HG03558 (cell line): Measurements from ENCODE around the gene FTCD.
"Not testable (repeated sequence)": the region's sequence is repeated elsewhere in the genome, so short reads cannot be mapped to it uniquely, and the experiment has no call there.

ENCODE experiments used
- ATAC-seq: cut with Tn5 transposase; IDR thresholded peaks from one replicate; pipeline ENCODE4 v1.9.1; 2021; ENCODE audit warnings: moderate number of reproducible peaks; ENCODE audit not compliant: unreplicated experiment; ENCODE audit errors: extremely low read depth

Gene FTCD

GRCh38 chr21:46189213-46189958 is 34.0 kb upstream of the FTCD start:
- no peak for ATAC-seq

DNA sequence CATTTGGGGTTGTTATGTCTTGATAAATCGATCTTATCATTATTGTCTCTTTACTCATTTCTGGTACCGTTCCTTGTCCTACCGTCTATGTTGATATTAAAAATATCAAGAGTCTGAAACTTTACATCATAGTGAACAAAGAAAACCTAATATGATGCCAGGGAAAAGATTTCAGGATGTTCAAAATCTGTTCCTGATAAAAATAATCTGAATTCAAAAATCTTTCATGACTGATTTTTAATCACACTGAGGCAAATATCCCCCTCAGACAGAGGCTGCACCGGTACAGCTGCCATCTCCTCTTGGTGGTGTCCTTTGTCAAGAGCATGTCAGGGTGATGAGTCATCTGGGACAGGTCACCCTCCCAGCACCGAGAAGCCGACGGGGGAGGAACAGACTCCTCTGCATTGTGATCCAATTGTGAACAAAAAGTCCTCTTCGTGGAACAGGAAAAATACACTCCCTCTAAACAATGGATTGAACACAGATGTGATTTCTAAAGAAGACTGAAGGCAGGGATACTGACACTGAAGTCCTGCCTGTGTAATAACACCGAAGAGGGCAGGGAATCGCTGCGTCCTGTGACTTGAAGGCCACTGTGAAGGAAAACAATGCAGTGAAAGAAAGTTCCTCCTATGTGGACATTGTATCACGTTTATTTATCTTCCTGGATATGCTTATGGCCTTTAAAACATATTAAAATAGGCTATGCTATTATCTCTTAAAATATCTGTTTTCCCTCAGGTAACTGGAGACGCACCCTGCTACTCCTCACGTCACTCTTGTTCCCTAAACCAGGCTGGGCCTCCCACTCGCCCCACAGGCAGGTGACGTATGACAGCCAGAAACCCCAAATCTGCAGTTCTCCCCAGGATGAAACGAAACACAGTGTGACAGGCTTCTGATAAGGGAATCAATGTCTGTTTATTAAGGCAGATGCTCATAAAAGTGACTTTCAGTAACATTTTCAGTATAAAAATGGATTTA is 33.1 kb upstream of the FTCD start:
- no peak for ATAC-seq

- ATAC-seq, result no peak
These were observed 32.4 kb upstream of the FTCD start for GRCh38 chr21:46187814-46188213.

GRCh38 chr21:46187261-46187660 is 31.9 kb upstream of the FTCD start:
- no peak for ATAC-seq

GRCh38 chr21:46185716-46186115 is 30.3 kb upstream of the FTCD start:
- ATAC-seq, result no peak

DNA sequence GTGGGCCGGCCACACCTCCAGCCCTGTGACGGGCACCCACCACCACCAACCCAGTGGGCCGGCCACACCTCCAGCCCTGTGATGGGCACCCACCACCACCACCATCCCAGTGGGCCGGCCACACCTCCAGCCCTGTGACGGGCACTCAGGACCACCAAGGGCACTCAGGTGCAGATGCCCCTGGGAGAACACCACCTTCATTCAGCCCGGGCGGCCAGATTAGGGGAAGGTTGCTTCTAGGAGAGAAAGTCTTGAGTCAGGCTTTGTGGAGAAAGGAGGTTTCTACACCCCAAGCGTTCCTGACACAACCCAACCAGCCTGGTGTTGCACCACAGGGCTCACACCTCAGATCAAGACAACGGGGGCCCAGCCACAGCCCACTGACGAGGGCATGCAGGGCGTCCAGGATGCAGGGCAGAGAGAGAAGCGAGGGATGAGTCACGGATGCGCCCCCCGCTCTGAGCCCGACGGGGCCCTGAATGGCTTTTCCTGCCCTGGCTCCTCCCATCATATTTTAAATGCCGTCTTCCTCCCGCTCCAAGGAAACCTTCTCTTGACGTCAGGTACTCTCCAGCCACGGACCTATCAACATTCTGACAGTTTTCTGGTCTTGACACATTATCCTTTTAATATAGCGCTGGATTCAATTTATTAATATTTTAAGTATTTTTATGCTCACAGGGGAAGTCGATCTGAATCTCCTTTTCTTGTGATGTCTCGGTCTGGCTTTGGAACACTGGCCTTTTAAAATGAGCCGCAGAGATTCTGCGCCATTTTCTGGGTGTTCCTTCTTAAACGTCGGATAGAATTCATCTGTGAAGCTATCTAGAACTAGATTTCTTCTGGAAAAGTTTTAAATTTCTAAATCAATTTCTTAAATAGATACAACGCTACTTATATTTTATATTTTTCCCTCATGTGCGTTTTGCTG is 29.5 kb upstream of the FTCD start:
- ATAC-seq, result no peak

- ATAC-seq, result no peak
These were observed 28.7 kb upstream of the FTCD start, which contains the start of gene SPATC1L for GRCh38 chr21:46183910-46184624. Gene SPATC1L, minus strand, starts transcription at chr21:46184459. Its CDS starts 1,643 bp downstream, at chr21:46182816.

GRCh38 chr21:46183337-46183909 is 28.0 kb upstream of the FTCD start:
- ATAC-seq, result not testable (repeated sequence)

- ATAC-seq, result no peak
These were observed 27.4 kb upstream of the FTCD start for GRCh38 chr21:46182548-46183336.

DNA sequence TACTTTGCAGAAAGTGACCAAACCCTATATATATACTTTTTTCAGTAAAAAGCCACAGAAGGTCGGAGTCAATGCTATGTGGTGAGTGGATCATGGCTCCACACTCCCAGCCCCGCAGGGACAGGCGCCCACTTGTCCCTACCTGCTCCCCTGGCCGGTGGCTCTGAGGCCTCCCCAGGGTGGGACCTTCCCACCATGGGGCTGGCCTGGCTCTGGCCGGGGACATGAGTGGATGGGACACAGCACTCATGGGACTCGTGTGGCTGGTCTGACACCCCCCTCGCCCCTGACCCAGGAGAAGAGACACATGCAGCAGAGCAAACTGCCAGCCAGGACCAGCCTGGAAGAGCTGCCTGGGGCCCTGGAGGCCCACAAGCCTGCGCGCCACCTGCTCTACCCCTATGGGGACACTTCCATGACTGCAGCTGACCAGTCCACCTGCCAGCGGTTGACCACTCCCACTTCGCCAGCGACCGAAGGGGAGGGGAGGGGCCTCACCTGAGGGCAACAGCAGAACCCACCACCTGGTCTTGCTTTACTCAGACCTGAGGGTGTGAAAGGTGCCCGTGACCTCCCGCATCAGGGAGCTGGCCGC is 26.7 kb upstream of the FTCD start:
- no peak for ATAC-seq

DNA sequence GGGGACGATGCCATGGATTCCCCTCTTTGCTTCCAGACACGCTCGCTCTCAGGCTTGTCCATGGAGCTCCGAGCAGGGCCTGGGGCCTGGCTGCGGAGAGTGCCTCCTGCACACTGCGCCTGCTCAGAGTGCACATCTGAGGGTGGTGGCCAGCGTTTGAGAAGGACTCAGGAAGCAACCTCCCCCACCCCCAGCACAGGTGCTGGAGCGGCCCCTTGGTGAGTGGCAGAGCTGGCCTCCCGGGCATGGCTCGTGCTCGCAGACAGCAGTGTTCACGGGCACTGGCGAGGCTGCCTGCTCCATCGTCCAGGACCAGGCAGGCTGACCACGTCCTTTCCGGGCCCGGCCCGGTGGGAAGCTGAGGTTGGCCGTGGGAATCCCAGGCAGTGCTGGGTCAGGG is 26.1 kb upstream of the FTCD start:
- no peak for ATAC-seq

DNA sequence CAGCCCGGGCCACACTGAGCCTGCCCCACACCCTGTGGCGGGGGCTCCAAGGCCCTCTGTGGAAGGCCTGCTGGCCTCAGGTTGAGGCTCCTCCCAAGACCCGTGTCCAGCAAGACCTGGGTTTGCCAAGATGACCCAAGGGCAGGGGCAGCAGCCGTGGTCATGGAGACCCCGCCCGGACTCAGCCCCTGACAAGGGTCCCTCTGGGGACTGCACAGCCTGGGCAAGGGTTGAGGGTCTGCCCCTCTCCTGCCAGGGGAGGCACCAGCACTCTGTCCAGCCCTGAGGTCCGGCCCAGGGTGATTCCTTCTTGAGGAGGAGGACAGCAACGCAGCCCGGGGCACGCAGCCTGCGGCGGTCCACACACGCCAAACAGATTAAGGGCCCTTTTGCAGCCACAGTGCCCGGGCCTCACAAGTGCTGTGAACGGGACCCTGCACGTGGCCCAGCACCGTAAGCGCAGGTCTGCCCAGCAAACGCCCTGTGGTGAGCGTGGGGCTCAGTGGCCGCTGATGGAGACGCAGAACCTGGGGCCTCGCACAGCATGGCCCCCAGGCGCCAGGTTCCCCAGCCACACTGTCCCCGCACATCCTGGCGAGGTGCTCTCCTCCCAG is 25.5 kb upstream of the FTCD start:
- ATAC-seq, result no peak

DNA sequence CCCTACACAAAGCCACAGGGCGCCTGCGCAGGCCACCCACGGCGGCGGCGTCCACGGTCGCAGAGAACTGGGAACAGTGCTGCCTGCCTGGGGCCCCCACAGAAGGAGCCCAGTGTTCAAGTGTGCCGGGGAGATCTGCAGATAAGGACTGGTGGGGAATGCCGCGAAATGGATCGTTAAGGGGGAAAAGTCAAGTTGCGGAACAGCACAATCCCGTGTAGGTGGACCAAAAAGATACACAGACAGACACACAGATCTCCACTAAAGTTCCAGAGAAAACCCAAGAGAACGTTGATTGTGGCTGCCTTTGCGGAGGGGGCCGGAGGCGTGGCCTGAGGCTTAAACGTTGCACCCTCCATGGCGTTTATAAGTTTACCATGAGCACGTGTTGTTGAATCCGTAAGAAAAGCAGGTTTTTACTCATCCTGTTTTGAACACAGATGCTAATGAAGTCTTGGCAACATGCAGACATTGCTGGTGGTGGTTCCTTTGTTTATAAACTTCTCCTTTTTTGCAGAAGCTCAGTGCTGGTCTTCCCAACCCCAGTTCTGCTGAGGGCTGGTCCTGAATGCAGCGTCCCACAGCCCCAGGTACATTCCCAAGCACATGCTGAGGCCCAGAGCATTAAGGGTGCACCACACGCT is 24.8 kb upstream of the FTCD start:
- no peak for ATAC-seq

DNA sequence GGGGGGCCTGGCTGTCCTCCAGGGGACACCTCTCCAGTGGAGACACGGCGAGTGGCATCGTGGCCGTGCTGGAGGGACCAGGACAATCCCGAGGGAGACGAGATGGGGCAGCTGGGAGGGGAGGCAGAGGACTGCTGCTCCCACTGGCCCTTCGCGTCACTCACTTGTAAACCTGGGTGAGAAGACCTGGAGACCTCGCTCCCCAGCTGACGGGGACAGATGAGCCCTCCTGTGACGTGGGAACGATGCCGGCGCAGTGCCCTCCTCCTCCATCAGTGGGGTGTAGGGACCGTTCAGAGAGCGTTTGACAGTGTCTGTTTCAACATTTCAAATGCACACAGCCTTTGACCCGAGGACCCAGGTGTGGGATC is 24.3 kb upstream of the FTCD start:
- no peak for ATAC-seq

DNA sequence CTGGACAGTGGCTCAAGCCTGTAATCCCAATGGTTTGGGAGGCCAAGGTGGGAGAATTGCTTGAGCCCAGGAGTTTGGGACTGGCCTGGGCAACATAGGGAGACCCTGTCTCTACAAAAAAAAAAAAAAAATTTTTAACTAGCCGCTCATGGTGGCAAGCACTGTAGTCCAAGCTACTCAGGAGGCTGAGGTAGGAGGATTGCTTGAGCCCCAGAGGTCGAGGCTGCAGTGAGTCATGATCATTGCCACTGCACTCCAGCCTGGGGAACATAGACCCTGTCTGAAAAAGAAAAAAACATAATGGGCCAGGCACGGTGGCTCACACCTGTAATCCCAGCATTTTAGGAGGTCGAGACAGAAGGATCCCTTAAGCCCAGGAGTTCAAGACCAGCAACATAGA is 23.6 kb upstream of the FTCD start:
- no peak for ATAC-seq

DNA sequence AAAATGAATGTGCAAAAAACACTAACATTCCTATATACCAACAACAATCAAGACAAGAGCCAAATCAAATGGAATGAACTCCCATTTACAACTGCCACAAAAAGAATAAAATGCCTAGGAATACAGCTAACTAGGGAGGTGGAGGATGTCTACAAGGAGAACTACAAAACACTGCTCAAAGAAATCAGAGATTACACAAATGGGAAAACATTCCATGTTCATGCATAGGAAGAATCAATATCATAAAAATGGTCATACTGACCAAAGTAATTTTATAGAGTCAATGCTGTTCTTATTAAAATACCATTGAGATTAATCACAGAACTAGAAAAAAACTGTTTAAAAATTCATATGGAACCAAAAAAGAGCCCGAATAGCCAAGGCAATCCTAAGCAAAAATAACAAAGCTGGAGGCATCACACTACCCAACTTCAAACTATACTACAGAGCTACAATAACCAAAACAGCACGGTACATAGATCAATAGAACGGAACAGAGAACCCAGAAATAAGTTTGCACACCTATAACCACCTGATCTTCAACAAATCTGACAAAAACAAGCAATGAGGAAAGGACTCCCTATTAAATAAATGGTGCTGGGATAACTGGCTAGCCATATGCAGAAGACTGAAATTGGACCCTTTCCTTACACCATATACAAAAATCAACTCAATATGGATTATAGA is 21.2 kb upstream of the FTCD start:
- not testable (repeated sequence) for ATAC-seq

DNA sequence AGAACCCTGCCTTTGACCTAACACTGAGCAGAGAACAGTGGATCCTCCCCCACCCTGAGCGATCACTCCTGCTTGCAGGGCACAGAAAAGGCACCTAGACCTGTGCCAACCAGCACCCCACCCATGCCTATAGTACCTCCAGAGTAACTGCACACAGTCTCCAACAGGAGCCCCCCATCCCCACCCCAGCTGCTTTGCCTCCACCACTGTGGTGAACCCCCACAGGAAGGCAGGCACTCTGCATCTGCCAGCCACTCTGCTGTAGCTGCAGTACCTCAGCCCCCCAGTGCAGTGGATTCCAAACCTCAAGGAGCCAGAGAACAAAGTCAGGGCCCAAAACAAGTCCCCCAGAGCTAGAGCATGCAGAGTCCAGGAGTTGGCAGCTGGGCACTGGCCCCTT is 18.2 kb upstream of the FTCD start:
- no peak for ATAC-seq
